Trophoblast cell (in vitro differentiated cells and primary cell): Measurements from ENCODE around the gene LRRC3B.
A peak's percentile ranks its signal among the peaks of the same experiment; 100 is the strongest.

Experiments
- DNase-seq, 2 donors: peaks; one replicate each; pipeline ENCODE4 v3.0.0-alpha.2; 2016
- H2AFZ ChIP-seq: 2 replicates; pipeline ENCODE4 v1.6.1; 2013; ENCODE audit warnings: low read length, moderate library complexity, mild to moderate bottlenecking; ENCODE audit not compliant: insufficient read depth, poor library complexity
- H2AK5ac ChIP-seq: 2 replicates; pipeline ENCODE4 v1.6.1; 2013; ENCODE audit warnings: mild to moderate bottlenecking, low read length
- H2BK120ac ChIP-seq: 2 replicates; pipeline ENCODE4 v1.6.1; 2013; ENCODE audit warnings: low read length, mild to moderate bottlenecking, moderate library complexity; ENCODE audit not compliant: insufficient read depth, poor library complexity
- H2BK12ac ChIP-seq: 2 replicates; pipeline ENCODE4 v1.6.1; 2013; ENCODE audit warnings: mild to moderate bottlenecking, low read length, moderate library complexity
- H2BK5ac ChIP-seq: 2 replicates; pipeline ENCODE4 v1.6.1; 2013; ENCODE audit warnings: low read length, low read depth, moderate library complexity, mild to moderate bottlenecking; ENCODE audit not compliant: poor library complexity
- H3K14ac ChIP-seq: 2 replicates; pipeline ENCODE4 v1.6.1; 2013; ENCODE audit warnings: mild to moderate bottlenecking, low read length
- H3K18ac ChIP-seq: 2 replicates; pipeline ENCODE4 v1.6.1; 2013; ENCODE audit warnings: mild to moderate bottlenecking, low read length
- H3K23ac ChIP-seq: 2 replicates; pipeline ENCODE4 v1.6.1; 2013; ENCODE audit warnings: low read length
- H3K27ac ChIP-seq: 2 replicates; pipeline ENCODE4 v1.5.1; 2013; ENCODE audit warnings: low read depth, mild to moderate bottlenecking, inconsistent platforms, low read length, moderate library complexity
- H3K27me3 ChIP-seq: 2 replicates; pipeline ENCODE4 v1.6.1; 2013; ENCODE audit warnings: inconsistent platforms, mild to moderate bottlenecking, low read length, moderate library complexity; ENCODE audit not compliant: insufficient read depth
- H3K36me3 ChIP-seq, 2 experiments: 1 replicate in 1 of 2; 2 replicates in 1 of 2; pipeline ENCODE4 v1.6.1; 2013; ENCODE audit warnings: low read length in 2 of 2, mild to moderate bottlenecking in 2 of 2, moderate library complexity in 1 of 2; ENCODE audit not compliant: insufficient read depth in 2 of 2, control insufficient read depth in 1 of 2
- H3K4ac ChIP-seq: 2 replicates; pipeline ENCODE4 v1.6.1; 2013; ENCODE audit warnings: low read depth, mild to moderate bottlenecking, low read length, moderate library complexity
- H3K4me1 ChIP-seq, 2 experiments: 1 replicate in 1 of 2; 2 replicates in 1 of 2; pipeline ENCODE4 v1.6.1; 2013; ENCODE audit warnings: low read length in 2 of 2, mild to moderate bottlenecking in 2 of 2, moderate library complexity in 1 of 2; ENCODE audit not compliant: insufficient read depth in 2 of 2, control insufficient read depth in 1 of 2
- H3K4me2 ChIP-seq: 2 replicates; pipeline ENCODE4 v1.6.1; 2013; ENCODE audit warnings: inconsistent platforms, mild to moderate bottlenecking, low read length, moderate library complexity
- H3K4me3 ChIP-seq: 2 replicates; pipeline ENCODE4 v1.5.1; 2013; ENCODE audit warnings: mild to moderate bottlenecking, low read depth, low read length, inconsistent platforms
- H3K79me1 ChIP-seq: one replicate; pipeline ENCODE4 v1.6.1; 2013; ENCODE audit warnings: low read length
- H3K79me2 ChIP-seq: 2 replicates; pipeline ENCODE4 v1.6.1; 2013; ENCODE audit warnings: low read length, mild to moderate bottlenecking; ENCODE audit not compliant: control insufficient read depth, insufficient read depth, poor library complexity
- H3K9ac ChIP-seq: 2 replicates; pipeline ENCODE4 v1.6.1; 2013; ENCODE audit warnings: mild to moderate bottlenecking, low read length
- H3K9me3 ChIP-seq: 2 replicates; pipeline ENCODE4 v1.6.1; 2013; ENCODE audit warnings: low read depth, mild to moderate bottlenecking, control low read depth, inconsistent platforms, low read length; ENCODE audit not compliant: insufficient read depth
- H4K12ac ChIP-seq: 2 replicates; pipeline ENCODE4 v1.6.1; 2013; ENCODE audit warnings: low read depth, mild to moderate bottlenecking, low read length, moderate library complexity
- H4K8ac ChIP-seq: 2 replicates; pipeline ENCODE4 v1.6.1; 2013; ENCODE audit warnings: low read depth, mild to moderate bottlenecking, low read length, moderate library complexity
- H4K91ac ChIP-seq: one replicate; pipeline ENCODE4 v1.6.1; 2013; ENCODE audit warnings: low read depth, mild to moderate bottlenecking, low read length, moderate library complexity
- WGBS: extraction: QIAGEN DNeasy Blood & Tissue Kit; methylation state at CpG from one replicate; pipeline ENCODE4 v1.1.7; 2013; ENCODE audit warnings: missing lambda C conversion rate; ENCODE audit not compliant: insufficient read length, insufficient coverage; ENCODE audit errors: extremely low coverage; 5-methylcytosine and 5-hydroxymethylcytosine counted together

LRRC3B gene

DNA sequence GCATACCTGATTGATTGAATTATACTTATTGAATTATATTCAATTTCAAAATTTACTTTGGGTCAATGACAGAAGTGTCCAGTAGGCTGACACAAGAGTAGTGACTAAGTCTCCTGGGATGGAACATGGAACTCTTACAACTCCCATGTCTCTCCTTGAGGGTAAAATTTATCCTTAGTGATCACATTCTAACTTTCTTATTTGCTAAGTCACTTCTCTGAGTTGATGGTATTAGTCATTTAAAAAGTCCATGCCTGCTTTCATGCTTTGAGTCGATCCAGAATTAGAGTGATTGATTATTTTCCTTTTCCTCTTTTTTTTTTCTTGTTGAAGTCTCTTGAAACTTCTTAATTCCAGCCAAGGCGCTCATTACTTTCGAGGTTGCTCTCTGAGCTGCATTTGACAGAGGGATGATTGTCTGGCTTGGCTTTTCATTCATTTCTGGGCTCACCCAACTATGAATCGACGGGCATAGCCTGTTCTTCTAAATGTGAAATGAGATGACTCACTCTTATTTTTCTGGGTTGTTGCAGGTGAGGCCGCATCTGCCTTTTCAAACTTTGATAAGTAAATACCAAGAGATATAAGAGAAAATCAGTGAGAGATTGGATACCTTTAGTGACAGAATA, 34.9 kb downstream of the LRRC3B start:
- Histone ChIP-seq H3K27ac (no peak overlapping the region), H3K79me2 (no peaks in the 10 kb centered on the region), H3K36me3 (no peaks in the 10 kb centered on the region), H3K9ac (no peak overlapping the region), H3K4me3 (no peak overlapping the region), H2BK12ac (no peak overlapping the region), H3K27me3 (no peaks in the 10 kb centered on the region), H2BK120ac (no peak overlapping the region), H4K12ac (no peak overlapping the region), H4K8ac (no peak overlapping the region), H2BK5ac (no peak overlapping the region), H3K4me1 (no peaks in the 10 kb centered on the region), H3K79me1 (no peaks in the 10 kb centered on the region), H2AK5ac (no peak overlapping the region), H4K91ac (no peak overlapping the region), H3K14ac (no peak overlapping the region), H3K4ac (no peak overlapping the region), H3K23ac (no peak overlapping the region), H2AFZ (no peak overlapping the region), H3K9me3 (no peaks in the 10 kb centered on the region), H3K18ac (no peak overlapping the region), H3K4me2 (no peak overlapping the region)
- peak in 1 of 2 donors; percentile 11 for DNase-seq
- WGBS, result no CpG with 5 or more reads among the region's 6 CpGs

DNA sequence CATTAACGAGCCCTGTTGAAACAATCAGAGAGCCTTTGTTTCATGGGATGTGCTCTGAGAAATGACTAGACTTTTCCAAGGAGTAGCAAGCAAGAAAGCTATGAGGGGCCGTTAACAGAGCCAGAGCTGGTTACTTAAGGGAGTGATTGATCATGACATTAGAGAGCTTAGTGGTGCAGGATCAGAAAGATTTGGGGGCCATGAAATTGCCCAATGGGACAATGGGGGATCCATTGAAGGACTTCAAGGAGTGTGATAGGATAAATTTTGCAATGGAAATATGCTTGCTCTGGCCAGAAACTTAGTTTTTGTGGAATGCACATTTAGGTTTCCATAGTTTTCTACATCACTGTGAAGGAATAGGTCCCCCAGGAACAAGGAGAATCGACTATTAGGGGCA, 45.6 kb downstream of the LRRC3B start:
- no peak overlapping the region for H3K18ac ChIP-seq
- H2BK5ac ChIP-seq, result no peak overlapping the region
- H3K4me1 ChIP-seq, result no peaks in the 10 kb centered on the region
- no peaks in the 10 kb centered on the region for H3K79me2 ChIP-seq
- WGBS, result no CpG with 5 or more reads among the region's 3 CpGs
- H2AFZ ChIP-seq, result no peak overlapping the region
- H3K27ac ChIP-seq, result no peak overlapping the region
- no peak overlapping the region for H4K91ac ChIP-seq
- H3K4me2 ChIP-seq, result no peak overlapping the region
- H3K4ac ChIP-seq, result no peak overlapping the region
- no peak overlapping the region for H3K23ac ChIP-seq
- no peak overlapping the region for H3K14ac ChIP-seq
- no peaks in the 10 kb centered on the region for H3K79me1 ChIP-seq
- no peak overlapping the region for H2AK5ac ChIP-seq
- no peaks in the 10 kb centered on the region for H3K9me3 ChIP-seq
- no peak for DNase-seq
- no peak overlapping the region for H4K8ac ChIP-seq
- no peak overlapping the region for H2BK12ac ChIP-seq
- H3K27me3 ChIP-seq, result no peaks in the 10 kb centered on the region
- no peak overlapping the region for H3K9ac ChIP-seq
- H3K36me3 ChIP-seq, result no peaks in the 10 kb centered on the region
- H4K12ac ChIP-seq, result no peak overlapping the region
- no peak overlapping the region for H2BK120ac ChIP-seq
- H3K4me3 ChIP-seq, result no peak overlapping the region

DNA sequence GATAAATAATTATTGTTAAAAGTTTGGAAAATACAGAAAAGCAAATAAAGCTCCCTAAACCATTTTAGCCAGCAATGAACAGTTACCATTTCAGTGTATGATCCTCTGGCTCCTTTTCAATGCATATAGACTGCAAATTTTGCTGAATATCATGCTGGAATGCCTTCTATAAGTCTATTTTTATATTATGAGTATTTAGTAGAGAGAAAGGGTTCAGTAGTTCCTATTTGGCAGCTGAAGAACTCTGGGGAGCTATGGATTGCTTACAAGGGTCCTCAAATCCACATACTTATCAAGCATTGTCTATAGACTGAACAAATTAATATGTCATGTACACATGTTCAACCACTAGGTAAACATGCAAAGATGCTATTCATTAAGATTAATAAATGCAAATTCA, 46.1 kb downstream of the LRRC3B start:
- no peak overlapping the region for H3K4ac ChIP-seq
- no peak overlapping the region for H2AFZ ChIP-seq
- H3K9ac ChIP-seq, result no peak overlapping the region
- no peak overlapping the region for H2BK120ac ChIP-seq
- no peaks in the 10 kb centered on the region for H3K27me3 ChIP-seq
- H2AK5ac ChIP-seq, result no peak overlapping the region
- H3K36me3 ChIP-seq, result no peaks in the 10 kb centered on the region
- no peak overlapping the region for H3K4me2 ChIP-seq
- H2BK5ac ChIP-seq, result no peak overlapping the region
- H3K23ac ChIP-seq, result no peak overlapping the region
- no peak overlapping the region for H3K14ac ChIP-seq
- no peaks in the 10 kb centered on the region for H3K79me2 ChIP-seq
- no peak overlapping the region for H3K4me3 ChIP-seq
- no peaks in the 10 kb centered on the region for H3K9me3 ChIP-seq
- no peak overlapping the region for H2BK12ac ChIP-seq
- H3K27ac ChIP-seq, result no peak overlapping the region
- H4K91ac ChIP-seq, result no peak overlapping the region
- H3K79me1 ChIP-seq, result no peaks in the 10 kb centered on the region
- no peaks in the 10 kb centered on the region for H3K4me1 ChIP-seq
- H3K18ac ChIP-seq, result no peak overlapping the region
- DNase-seq, result no peak
- H4K8ac ChIP-seq, result no peak overlapping the region
- no peak overlapping the region for H4K12ac ChIP-seq

DNA sequence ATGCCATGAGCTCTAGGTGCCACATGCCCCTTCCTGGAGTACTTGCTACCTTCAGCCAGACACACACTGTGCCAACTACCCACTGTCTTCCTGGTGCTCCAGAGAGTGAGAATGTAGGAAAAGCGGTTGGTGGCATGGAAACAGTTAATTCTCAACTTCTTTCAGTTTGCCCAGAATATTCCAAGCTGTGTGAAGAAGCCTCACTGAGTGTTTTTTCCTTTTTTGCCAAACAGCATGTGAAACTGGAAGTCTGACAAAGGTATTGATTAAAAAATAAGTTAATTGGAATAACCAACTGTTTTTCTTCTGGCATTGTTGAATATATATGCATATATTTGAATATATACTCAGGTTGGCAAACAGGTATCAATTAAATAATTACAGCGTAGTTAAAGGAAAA, 52.8 kb downstream of the LRRC3B start:
- H2AFZ ChIP-seq, result no peak overlapping the region
- no peaks in the 10 kb centered on the region for H3K36me3 ChIP-seq
- no peak for DNase-seq
- H2BK5ac ChIP-seq, result no peak overlapping the region
- H2BK12ac ChIP-seq, result no peak overlapping the region
- no peak overlapping the region for H3K27ac ChIP-seq
- no peak overlapping the region for H3K23ac ChIP-seq
- H3K18ac ChIP-seq, result no peak overlapping the region
- no peak overlapping the region for H3K4me3 ChIP-seq
- H3K79me2 ChIP-seq, result no peaks in the 10 kb centered on the region
- no peak overlapping the region for H4K8ac ChIP-seq
- 100% methylated on average over 1 of the region's 2 CpGs for WGBS
- H3K4me1 ChIP-seq, result no peaks in the 10 kb centered on the region
- no peak overlapping the region for H3K14ac ChIP-seq
- H3K9me3 ChIP-seq, result peaks cover 2% of the 10 kb centered on the region
- H3K27me3 ChIP-seq, result no peaks in the 10 kb centered on the region
- no peak overlapping the region for H4K91ac ChIP-seq
- no peak overlapping the region for H2BK120ac ChIP-seq
- no peak overlapping the region for H3K4me2 ChIP-seq
- no peak overlapping the region for H2AK5ac ChIP-seq
- H4K12ac ChIP-seq, result no peak overlapping the region
- no peak overlapping the region for H3K9ac ChIP-seq
- H3K79me1 ChIP-seq, result no peaks in the 10 kb centered on the region
- no peak overlapping the region for H3K4ac ChIP-seq
